GM12801 (cell line): ENCODE data around the gene CATSPERZ.

Source experiments
- TF ChIP-seq, protein P1 (sequence below): IDR thresholded peaks from one replicate; pipeline ENCODE4 v1.5.1; 2011; ENCODE audit warnings: control low read depth; ENCODE audit not compliant: insufficient read length; ENCODE audit errors: extremely low read depth

CATSPERZ gene

GRCh38 chr11:64253481-64253880, 46.7 kb upstream of the CATSPERZ start:
- TF ChIP-seq, protein P1, sequence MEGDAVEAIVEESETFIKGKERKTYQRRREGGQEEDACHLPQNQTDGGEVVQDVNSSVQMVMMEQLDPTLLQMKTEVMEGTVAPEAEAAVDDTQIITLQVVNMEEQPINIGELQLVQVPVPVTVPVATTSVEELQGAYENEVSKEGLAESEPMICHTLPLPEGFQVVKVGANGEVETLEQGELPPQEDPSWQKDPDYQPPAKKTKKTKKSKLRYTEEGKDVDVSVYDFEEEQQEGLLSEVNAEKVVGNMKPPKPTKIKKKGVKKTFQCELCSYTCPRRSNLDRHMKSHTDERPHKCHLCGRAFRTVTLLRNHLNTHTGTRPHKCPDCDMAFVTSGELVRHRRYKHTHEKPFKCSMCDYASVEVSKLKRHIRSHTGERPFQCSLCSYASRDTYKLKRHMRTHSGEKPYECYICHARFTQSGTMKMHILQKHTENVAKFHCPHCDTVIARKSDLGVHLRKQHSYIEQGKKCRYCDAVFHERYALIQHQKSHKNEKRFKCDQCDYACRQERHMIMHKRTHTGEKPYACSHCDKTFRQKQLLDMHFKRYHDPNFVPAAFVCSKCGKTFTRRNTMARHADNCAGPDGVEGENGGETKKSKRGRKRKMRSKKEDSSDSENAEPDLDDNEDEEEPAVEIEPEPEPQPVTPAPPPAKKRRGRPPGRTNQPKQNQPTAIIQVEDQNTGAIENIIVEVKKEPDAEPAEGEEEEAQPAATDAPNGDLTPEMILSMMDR: no peak

DNA sequence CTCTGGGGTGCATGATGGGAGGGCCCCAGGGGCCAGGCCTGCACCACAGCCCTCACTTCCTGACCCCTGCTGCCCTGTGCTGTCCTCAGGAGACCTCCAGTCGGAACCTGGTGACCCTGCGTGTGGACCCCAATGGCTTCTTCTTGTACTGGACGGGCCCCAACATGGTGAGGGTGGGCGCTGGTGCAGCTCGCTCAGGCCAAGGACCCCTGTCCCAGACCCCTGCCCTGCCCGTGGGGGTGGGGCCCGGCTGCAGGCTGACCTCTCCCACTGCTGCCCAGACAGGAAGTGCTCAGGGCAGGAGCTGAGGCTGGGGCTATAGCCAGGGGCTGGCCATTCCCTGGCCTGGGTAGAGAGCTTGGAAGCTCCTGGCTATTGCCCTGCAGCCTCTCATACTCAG, 45.8 kb upstream of the CATSPERZ start:
- TF ChIP-seq, protein P1: no peak

GRCh38 chr11:64255135-64256128, 44.7 kb upstream of the CATSPERZ start:
- TF ChIP-seq, protein P1: no peak

DNA sequence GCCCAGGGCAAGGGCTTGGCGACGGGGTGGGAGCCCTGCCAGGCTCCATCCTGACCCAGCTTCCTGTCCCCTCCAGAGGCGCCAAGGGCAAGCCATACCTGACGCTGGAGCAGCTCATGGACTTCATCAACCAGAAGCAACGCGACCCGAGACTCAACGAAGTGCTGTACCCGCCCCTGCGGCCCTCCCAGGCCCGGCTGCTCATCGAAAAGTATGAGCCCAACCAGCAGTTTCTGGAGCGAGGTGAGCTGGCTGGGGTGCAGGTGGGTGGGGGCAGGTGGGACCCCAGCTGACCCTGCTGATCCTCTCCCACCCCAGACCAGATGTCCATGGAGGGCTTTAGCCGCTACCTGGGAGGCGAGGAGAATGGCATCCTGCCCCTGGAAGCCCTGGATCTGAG, 43.9 kb upstream of the CATSPERZ start:
- TF ChIP-seq, protein P1: no peak

DNA sequence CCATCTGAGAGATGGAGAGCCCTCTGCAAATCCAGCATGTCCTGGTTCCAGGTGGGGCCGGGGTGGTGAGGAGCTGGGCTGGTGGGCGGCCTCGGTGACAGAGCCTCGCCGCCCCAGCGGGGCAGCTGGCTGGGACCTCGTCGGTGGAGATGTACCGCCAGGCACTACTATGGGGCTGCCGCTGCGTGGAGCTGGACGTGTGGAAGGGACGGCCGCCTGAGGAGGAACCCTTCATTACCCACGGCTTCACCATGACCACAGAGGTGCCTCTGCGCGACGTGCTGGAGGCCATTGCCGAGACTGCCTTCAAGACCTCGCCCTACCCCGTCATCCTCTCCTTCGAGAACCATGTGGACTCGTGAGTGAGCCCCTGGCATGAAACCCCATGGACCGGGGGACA, 41.8 kb upstream of the CATSPERZ start:
- TF ChIP-seq, protein P1: no peak

DNA sequence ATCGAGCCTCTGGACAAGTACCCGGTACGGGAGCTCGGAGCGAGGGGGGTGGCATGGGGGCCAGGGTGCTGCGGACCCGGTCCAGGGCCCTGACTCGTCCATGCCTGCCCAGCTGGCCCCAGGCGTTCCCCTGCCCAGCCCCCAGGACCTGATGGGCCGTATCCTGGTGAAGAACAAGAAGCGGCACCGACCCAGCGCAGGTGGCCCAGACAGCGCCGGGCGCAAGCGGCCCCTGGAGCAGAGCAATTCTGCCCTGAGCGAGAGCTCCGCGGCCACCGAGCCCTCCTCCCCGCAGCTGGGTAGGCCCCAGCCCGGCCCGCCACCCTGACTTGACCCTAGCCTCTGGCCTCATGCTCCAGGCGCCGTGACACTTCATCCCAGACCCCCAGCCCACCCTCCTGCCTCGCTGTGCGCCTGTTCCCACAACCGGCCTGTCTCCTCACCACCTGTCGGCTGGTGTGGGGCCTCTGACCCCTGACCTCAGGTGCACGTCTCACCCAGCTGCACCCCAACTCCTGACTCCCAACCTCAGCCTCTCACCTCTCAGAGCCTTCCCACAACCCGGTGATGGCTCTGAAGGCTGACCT, 41.1 kb upstream of the CATSPERZ start:
- TF ChIP-seq, protein P1: no peak

- TF ChIP-seq, protein P1: no peak
These were observed 40.6 kb upstream of the CATSPERZ start for GRCh38 chr11:64259533-64260067.
